ENCODE data around the gene TLE1.

Gene TLE1

DNA sequence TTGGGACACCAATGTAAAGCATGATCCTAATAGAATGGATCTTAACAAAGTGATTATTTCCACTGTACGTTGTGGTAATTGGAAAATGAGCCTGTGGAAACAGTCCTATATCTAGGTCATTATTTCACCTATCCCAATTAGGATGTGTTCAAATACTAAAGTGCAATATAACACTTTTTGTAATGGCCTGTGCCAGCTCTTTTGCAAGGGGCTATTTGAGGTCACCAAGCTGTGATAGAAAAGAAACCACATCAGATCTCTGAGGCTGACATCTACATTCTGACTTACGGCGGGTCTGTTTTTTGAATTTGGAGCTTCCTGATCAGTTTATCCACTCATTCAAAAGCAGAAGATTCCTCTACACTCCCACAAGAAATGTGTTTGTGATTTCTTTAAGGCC lies 150.0 kb downstream of the TLE1 start:
- DNase-seq: no peak

DNA sequence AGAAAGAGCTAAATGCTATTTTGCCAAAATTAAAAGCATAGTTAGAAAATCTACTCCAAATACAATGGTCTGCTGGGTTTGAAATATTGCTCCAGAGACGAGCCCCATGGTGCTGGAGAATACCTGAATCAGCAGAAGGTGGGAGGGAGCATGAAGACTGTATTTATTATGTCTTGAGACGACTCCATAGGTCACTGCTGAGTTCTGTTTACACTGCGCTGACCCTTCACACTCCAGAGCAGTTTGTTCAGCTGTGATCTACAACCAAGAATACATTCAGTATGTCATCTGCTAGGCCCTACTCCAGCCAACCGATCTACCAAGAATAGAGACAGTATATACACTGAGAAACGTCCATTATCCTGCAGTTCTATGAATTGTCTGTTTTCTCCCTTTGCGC lies 150.5 kb downstream of the TLE1 start:
- DNase-seq: no peak

DNA sequence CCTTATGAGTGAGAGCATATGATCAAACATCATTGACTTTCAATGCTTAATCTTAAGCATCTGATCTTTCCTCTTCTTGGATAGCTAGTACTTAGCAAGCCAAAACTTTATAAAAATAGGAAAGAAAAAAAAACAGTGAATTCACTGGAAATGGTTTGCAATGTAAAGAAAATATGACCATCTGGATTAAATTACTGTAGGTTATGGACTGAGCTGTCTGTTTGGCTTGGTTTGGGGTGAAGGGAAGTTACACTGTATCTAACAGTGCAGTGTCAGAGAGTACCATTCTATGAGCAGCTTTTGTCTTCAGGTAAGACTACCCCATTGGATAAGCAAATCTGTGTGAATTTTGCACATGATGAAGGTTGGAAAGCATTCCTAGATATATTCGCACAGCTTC lies 151.4 kb downstream of the TLE1 start:
- DNase-seq: no peak

GRCh38 chr9:81536242-81537025 lies 152.9 kb downstream of the TLE1 start:
- no peak for DNase-seq

- no peak for DNase-seq
These were observed 153.7 kb downstream of the TLE1 start for GRCh38 chr9:81535542-81536241.

DNA sequence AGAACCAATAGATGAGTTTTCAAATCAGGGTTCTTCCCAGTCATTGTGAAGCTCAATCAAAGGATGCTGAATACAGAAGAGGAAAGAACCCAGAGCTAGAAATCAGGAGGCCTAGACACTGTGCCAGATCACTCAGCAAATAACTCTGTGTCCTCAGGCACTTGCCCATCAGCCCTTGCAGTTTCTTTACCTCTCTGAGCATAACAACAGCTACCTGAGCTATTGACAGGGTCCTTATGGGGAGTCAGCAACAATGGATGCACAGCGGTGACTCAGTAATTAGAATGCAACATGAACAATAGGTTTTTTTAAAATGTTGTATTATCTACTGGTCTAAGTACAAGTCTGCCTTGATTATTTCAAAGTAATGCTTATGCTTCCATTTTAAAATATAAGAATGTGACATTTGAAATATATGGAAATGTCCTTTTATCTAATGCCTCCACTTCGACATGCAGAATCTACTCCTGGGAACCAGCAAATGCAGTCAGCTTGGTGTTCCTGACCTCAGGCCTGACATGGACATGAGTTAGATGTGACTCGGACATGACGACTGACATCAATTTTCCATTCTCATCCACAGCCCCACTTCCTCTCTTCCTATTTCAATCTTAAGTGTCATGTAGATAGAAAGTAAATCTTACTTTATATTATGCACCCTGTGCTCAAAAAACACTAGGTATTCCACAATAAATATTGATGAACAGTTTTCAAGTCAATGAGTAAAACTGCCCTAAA lies 155.0 kb downstream of the TLE1 start:
- no peak for DNase-seq
